ENCODE data around the gene BPIFB2.

Gene BPIFB2

DNA sequence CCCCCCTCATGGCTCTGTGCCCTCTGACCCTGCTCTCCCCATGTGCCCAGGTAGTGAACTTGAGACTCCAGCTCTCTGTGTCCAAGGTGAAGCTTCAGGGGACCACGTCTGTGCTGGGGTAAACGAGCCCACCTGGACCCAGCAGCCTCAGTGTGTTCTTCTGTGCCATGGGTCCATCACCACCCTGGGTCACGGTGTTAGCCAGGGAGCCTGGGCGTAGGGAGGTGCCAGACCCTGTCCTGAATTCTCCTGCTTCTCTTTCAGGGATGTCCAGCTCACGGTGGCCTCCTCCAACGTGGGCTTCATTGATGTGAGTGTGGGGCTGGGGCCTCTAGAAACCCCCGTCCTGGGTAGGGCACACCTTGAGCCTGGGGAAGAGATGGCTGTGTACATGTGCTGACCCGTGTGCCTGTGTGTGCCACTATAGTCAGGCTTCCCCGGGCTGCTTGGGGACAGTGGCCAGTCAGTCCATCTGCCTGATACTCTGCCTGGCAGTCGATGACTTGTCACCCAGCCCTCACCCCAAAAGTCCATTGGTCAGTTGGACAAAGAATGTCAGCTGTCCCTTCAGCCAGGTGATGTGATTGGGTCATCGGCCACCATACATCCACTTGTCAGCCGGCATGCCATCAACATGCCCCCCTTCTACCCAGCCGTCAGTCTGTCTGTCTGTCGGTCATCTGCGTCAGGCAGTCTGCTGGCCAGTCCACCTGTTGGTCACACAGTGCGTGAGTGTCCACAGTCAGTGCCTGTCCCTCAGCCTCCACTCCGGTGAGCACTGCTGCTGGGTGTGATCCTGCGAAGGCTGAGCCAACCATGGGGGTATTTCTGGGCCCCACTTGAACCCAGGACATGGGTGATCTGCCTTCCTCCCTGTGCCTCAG, 13.0 kb downstream of the BPIFB2 start:
- H3K4me3 ChIP-seq (ENCODE audit: low read depth, low read length), result no peak overlapping the region

DNA sequence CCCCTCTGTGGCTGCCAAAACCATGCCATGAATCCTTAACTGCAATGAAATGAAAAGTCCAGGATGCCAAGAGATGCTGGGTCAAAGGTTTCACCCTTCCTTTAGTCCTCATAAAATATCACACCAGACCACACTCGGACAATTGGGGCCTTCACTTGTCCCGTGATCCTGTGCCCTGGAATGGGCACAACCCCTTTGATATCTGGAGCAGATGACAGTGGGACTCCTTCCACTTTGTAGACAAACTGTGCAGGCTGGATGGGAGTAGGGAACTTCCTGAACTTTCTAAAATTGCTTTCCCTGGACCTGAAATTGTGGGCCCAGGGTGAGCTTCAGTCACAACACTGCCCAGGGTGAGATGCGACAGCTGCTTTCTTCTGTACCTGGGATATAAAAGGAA, 14.4 kb downstream of the BPIFB2 start:
- H3K4me3 ChIP-seq (ENCODE audit: low read depth, low read length), result no peak overlapping the region

DNA sequence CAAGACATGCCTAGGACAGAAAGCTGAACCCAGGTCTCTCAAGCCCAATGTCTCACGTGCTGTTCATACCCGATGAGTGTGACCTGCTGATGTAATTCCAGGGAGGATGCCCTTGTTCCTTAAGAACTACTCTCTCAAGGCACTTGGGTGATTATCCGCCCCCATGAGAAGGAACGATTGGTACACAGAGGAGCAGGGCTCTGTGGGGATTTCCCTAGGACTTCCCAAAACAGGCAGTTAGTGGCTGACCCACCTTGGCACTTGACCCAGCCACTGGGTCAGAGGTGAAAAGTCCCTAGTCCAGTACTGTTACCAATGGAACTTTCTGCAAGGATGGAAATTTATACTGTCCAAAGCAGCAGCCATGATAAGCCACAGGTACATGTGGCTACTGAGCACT, 14.8 kb downstream of the BPIFB2 start:
- H3K4me3 ChIP-seq (ENCODE audit: low read depth, low read length), result no peak overlapping the region

DNA sequence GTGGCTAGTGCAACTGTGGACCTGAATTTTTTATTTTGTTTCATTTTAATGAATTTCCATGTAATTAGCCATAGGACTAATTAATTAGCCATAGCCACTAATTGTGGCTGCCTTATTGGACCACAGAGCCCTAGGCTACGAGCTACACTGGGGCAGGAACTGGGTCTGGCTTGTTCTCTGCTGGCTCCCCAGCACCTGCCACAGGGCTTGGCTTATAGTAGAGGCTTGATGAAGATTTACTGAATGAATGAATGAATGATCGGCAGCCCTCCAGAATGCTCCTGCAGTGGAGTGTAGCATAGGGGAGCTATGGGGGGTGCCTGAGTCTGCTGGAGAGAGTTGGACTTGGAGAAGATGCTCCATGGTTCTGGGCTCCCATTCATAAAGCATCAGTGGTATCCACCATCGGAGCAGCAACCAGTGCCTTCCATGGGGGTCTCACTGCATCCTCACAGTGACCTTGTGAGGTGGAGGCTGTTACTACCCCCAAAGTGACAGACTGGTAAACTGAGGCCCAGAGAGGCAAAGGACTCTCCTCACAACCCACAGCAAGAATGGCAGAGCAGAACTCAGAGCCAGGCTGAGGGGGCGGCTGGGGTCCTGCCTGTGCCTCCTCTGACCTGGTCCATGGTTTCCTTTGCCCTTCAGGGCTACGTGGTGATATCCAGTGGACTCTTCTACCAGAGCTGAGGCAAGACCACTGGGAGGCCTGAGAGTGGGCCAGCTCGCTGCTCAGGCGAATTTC, 15.4 kb downstream of the BPIFB2 start:
- H3K4me3 ChIP-seq (ENCODE audit: low read depth, low read length), result no peak overlapping the region

DNA sequence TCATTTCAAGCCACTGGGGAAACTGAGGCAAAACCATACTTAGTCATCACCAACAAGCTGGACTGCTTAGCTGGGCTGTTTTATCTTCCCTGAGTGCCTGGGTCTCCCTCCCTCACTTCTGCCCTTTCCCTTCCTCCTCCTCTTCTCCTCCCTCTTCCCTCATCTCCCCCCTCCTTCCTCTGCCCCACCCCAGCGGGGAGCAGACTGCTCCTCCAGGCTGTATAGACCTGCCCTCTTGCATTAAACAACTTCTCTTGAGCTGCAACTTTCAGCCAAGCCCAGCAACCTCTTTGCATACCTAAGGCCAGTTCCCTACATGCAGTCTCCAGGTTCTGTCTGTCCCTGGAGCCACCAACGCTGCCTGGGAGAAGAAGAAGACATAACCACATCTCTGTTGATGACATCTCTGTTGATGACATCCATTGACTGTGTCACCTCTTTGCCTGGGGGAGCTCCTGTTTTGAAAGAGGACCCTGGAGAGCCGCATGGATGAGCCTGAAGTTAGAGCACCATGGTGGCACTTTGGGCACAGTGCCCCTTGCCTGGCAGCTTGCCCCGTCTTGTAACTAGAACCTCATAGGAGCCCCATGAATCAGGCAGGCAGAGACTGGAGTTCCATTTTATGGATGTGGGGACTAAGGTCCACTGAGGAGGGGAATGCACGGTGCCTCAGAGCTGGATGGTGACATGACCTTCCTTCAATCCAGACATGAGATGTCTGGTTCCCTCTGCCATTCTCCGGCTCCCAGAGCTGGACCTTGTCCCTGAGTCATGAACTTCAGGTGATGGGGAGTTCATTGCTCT, 16.1 kb downstream of the BPIFB2 start:
- H3K4me3 ChIP-seq (ENCODE audit: low read depth, low read length), result no peak overlapping the region

DNA sequence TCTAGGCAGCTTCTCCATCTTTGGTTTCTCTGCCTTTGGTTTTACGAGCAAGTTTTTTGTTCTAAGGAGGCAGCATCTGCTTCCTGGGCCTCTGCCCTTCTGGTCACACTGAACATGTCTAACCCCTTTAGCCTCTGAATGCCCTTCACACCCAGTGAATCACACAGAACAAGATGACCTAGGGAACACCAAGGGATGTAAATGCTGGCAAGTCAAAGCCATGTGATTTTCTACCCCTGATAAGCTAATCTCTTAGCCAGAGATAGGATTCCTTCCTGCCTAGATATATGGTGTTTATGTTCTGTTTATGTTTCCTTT, 16.7 kb downstream of the BPIFB2 start:
- H3K4me3 ChIP-seq (ENCODE audit: low read depth, low read length), result no peak overlapping the region

DNA sequence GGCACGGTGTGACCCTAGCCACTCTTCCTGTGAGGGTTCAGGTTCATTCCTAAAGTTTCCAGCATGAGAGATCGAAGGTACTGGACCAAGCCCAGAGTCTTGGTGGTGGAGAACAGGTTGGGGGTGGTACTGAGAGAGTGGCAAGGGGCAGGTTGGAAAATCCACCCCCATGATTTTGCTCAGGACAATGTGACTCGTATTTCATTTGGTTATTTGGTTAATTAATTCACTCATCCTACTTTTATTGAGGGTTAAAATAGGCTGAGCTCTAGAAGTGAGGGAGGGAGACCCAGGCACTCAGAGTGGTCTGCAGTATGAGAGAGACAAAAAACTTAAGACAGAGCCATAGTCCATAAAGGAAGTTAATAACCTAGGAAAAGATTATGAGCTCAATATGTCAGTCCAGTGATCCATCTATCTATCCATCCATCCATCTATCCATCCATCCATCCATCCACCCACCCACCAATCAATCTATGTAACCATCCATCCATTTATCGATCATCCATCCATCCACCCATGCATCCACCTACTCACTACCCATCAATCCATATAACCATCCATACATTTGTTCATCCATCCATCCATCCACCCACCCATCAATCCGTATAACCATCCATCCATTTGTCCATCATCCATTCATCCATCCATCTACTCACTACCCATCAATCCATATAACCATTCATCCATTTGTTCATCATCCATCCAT, 17.3 kb downstream of the BPIFB2 start:
- H3K4me3 ChIP-seq (ENCODE audit: low read depth, low read length), result no peak overlapping the region

DNA sequence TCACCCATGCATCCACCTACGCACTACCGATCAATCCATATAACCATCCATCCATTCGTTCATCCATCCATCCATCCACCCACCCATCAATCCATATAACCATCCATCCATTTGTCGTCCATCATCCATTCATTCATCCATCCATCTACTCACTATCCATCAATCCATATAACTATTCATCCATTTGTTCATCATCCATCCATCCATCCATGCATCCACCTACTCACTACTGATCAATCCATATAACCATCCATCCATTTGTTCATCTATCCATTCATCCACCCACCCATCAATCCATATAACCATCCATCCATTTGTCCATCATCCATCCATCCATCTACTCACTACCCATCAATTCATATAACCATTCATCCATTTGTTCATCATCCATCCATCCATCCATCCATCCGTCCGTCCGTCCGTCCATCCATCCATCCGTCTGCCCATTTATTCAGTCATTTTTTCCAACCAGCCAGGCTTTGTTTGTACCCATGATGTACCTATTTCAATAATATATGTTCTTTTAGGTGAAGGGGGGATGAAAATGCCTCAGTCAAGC, 17.9 kb downstream of the BPIFB2 start:
- H3K4me3 ChIP-seq (ENCODE audit: low read depth, low read length), result no peak overlapping the region

DNA sequence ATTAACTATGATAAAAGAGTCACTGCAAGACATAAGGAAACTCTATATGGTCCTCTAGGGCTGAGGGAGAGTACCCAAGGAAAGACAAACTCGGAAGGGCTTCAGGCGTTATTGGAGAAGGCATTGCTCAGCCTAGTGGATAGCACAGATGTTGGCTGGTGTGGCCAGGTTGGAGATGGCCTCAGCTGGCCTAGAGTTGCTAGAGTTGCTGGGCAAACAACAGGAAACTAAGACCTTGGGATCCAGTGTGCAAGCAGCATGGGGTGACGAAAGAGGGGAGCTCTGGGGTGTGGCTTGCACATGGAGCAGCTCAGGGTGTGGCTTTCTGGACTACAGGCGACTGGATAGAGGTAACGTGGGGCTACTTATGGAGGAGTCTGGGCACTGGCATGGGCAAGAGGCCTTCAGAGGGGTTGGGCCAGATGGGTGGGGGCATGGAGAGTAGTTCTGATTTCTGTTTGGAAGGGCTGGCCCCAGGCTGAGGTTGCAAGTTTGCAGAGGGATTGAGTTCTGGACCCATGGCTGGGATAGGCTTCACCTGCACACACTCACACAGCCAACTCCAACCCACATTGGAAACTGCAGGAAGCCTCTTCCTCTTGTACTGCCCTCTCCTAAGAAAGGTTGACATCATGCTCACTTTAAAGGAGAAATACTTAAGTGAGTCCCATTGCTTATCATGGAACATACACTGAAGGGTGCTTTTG, 18.7 kb downstream of the BPIFB2 start:
- no peak overlapping the region for H3K4me3 ChIP-seq (ENCODE audit: low read depth, low read length)

DNA sequence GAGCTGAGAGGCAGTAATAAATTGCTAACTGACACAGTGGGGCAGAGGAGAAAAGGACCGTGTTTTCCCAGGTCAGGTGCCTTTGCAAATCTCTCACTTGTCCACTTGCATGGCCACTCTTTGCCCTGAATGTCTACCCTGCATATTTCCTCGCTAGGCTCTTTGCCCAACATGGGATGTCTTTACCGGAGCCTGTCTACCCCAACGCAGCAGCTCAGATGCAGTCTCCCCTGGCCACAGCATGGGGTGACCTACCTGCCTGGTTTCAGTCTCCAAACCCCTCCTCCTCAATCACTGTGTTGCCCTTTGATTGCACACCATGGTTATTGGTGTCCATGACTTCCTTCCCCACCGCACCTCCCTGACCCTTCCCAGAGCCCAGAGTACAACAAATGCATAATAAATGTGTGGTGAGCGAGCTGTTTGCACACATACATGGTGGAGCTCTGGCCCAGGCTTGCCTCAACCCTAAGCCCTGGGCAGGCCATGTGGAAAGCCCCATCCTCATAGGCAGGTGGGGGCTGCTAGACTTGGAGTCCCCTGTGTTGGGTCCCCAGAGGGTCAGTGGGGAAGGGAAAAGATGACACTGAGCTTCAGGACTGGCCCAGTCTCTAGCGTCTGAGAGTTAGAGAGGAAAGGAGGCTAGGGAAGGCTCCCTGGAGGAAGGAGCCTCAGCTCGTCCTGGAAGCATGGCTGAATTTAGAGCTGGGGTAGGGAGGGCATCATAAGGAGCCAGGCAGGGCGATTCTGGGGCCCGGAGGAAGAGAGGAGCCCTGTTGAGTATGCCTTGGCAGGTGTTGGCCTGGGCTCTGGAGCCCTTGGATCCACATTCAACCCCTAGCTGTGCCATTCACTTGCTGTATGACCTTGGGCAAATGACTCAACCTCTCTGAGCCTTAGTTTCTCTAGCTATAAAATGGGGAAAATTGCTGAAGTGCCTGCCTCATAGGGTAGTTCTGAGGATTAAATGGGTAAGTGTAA, 19.6 kb downstream of the BPIFB2 start:
- no peak overlapping the region for H3K4me3 ChIP-seq (ENCODE audit: low read depth, low read length)

DNA sequence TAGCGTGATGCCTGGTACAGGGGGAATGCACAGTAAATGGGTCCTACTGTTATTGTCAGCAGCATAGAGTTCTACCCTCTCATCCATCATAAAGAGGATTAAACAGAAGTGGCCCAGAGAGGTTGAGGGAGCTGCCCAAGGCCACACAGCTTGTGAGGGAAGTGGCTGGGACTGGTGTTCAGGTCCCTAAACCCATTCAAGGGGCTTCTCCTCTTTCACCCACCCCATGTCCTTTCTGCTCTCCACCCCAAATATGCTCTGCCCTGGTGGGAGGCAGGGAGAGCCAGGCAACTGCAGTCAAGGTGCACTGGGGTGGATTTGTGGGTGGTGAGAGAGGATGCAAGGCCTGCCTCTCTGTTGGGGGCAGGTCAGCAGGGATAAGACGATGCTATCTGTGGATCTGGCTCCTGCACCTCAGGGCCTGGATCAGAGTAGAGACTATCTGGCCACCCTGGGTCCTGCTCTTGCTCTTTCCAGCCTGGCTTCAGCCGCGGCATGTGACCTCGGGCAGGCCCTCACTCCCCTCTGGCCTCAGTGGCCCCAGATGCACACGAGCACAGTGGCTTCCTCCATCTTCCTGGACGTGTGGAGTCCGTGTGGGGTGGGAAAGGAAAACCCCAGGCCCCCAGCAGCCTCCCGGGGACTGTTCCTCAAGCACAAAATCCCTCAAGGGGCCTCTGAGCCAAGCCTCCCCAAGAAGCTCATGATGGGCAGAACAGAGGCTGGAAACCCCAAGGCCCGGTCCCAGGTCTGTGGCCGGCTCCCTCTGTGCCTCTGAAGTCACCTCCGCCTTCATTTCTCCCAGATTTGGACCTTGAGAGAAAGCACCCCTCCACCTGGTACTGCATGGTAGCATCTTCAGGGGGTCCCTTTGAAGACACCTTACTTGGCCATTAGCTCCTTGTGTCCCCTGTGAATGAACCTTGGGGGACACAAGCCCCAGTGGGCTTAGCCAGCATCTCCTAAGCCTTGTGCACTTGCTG, 20.6 kb downstream of the BPIFB2 start:
- H3K4me3 ChIP-seq (ENCODE audit: low read depth, low read length), result no peak overlapping the region

DNA sequence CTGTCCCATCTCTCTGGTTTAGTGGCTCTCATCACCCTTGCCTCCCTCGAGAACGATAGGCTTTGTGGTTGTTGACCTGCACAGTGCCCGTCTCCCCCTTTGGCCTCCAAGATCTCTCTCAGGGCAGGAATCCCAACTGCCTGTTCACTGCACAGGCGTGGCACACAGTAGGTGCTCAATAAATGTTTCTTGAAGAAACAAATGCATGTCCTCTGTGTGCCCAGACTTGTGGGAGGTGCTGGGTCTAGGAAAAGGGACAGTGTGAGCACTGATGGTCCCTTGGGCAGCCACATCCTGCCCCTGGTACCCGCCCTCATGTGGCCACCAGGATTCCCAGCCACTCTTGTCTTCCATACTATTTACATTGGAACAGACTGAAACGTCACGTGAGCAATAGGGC, 21.4 kb downstream of the BPIFB2 start:
- no peak overlapping the region for H3K4me3 ChIP-seq (ENCODE audit: low read depth, low read length)

DNA sequence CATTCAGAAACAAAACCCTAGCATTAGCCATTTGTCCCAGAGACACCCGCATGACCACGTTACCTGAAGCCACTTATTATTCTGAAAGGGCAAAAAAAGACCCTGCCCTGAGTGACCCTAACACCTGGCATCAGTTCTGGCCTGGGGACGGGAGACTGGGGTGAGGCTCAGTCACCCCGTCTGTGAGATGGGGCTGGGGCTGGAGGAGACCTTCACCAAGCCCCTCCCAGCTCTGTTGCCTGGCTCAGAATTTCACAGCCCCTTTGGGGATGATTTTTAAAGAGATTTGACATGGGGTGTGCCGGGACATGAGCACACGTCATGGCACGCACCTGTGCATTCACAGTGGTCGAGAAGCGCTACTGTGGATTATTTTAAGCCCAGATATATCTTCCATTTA, 22.6 kb downstream of the BPIFB2 start:
- H3K4me3 ChIP-seq (ENCODE audit: low read depth, low read length), result no peak overlapping the region

DNA sequence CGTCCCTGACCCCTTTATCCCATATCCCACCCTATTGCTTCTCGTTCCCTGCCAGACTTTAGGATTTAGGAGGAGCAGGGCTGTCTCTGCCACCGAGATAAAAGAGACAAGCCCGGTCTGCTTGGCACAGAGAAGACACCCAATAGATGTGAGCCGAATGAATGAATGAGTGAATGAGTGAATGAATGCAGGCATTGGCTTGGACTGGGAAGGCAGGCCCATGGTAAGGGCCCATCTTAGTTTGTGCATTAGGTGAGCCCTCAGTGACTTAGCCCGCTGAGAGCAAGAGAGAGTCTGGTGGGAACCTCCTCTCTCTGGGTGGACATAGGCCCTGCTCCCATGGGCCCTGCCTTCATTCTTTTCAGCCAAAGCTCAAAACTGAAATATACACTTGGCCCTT, 23.1 kb downstream of the BPIFB2 start:
- no peak overlapping the region for H3K4me3 ChIP-seq (ENCODE audit: low read depth, low read length)

DNA sequence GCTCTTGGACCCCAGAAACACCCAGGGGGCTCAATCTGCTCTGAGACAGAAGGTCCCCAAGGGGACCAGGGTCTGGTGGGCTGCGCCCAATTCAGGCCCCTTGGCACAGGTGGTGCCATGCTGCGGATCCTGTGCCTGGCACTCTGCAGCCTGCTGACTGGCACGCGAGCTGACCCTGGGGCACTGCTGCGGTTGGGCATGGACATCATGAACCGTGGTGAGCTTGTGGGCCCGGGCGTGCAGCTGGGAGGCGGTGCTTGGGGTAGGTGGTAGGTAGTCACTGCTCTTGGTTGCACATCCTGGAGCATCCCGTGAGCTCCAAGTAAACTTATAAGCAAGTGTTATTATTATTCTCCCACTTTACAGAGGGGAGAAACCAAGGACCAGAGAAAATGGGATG, 24.0 kb downstream of the BPIFB2 start, which contains the start of gene BPIFB6:
Gene BPIFB6 (plus strand): TSS at position 118 of the 400 bp plus-strand sequence. CDS start 0 bp downstream, at position 118.
- H3K4me3 ChIP-seq (ENCODE audit: low read depth, low read length), result no peak within 1 kb of the TSS

DNA sequence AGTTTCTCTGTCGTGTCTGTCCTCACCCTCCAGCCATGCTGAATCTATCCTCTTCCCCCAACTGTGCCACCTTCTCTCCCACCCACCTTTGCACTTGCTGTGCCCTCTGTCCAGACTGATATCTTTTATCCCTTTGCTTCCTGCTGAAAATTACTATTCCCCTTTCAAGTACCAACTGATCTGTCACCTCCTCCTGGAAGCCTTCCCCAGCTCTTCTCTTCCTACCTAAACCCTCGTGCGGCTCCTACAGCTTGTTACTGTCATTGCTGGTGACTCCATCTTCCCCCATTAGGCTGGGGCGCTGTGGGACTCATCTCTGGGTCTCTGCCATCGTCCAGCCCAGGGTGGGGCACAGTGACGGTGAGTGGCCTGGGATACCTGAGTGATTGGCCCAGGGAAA, 25.1 kb downstream of the BPIFB2 start:
- no peak overlapping the region for H3K4me3 ChIP-seq (ENCODE audit: low read depth, low read length)

DNA sequence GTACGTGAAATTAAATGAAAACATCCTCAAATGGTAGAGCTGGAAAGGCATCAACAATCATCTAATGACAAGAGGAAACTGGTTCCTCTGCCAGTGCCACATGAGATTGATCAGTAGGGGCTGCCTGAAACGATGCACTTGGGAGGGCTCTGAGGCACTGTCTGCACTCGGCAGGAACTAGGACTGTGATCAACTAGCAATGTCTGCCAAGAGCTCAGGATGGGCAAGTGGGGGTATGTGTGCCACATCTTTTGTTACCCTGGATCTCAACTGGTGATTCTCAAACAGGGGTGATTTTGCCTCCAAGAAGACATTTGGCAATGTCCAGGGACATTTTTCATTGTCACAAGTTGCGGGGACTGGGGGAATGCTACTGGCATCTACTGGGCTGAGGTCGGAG, 25.9 kb downstream of the BPIFB2 start:
- no peak overlapping the region for H3K4me3 ChIP-seq (ENCODE audit: low read depth, low read length)

DNA sequence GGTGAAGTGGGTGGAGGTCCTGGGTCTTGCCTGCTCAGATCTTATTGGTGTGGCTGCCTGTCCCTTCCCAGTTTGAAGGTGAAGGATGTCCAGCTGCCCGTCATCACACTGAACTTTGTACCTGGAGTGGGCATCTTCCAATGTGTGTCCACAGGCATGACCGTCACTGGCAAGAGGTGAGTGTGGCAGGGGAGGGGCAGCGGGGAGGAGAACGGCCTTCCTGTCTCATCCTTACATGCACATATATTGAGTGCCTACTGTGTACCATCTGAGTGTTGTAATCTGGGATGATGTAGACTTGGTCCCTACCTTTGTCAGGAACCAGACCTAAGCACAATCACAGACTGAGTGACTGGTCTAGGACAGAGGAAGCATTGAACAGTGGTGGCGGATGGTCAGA, 26.6 kb downstream of the BPIFB2 start:
- no peak overlapping the region for H3K4me3 ChIP-seq (ENCODE audit: low read depth, low read length)

Measured in iPS-11a (cell line).